Measurements from ENCODE around the gene MRPS15.
"Not testable (repeated sequence)": the region's sequence is repeated elsewhere in the genome, so short reads cannot be mapped to it uniquely, and the experiment has no call there.

Gene MRPS15

GRCh38 chr1:36463803-36464604 is at the start of gene MRPS15:
Gene MRPS15 (minus strand): TSS chr1:36464384. CDS start chr1:36464275, 109 bp downstream.
- H3K4me3 ChIP-seq (replicated peaks; ENCODE audit: low read depth, low read length) = peak within 1 kb of the TSS; percentile 81
- TF ChIP-seq CTCF (IDR thresholded peaks at IDR 0.05; ENCODE audit: low read depth, low read length, missing control alignments) = no peak
- peak; percentile 91 for DNase-seq (ENCODE audit: extremely low read depth, low read depth)

GRCh38 chr1:36512842-36513241 is 48.7 kb upstream of the MRPS15 start:
- DNase-seq (ENCODE audit: extremely low read depth, low read depth) = no peak
- H3K4me3 ChIP-seq (replicated peaks; ENCODE audit: low read depth, low read length) = no peak overlapping the region
- no peak for TF ChIP-seq CTCF (IDR thresholded peaks at IDR 0.05; ENCODE audit: low read depth, low read length, missing control alignments)

- no peak overlapping the region for H3K4me3 ChIP-seq (replicated peaks; ENCODE audit: low read depth, low read length)
- TF ChIP-seq CTCF (IDR thresholded peaks at IDR 0.05; ENCODE audit: low read depth, low read length, missing control alignments) = no peak
- peak; percentile 10 for DNase-seq (ENCODE audit: extremely low read depth, low read depth)
These were observed 47.9 kb upstream of the MRPS15 start for GRCh38 chr1:36511804-36512798.

GRCh38 chr1:36511220-36511619 is 47.0 kb upstream of the MRPS15 start:
- not testable (repeated sequence) for H3K4me3 ChIP-seq (replicated peaks; ENCODE audit: low read depth, low read length); DNase-seq (ENCODE audit: extremely low read depth, low read depth)

- no peak for DNase-seq (ENCODE audit: extremely low read depth, low read depth)
- no peak for TF ChIP-seq CTCF (IDR thresholded peaks at IDR 0.05; ENCODE audit: low read depth, low read length, missing control alignments)
These were observed 46.2 kb upstream of the MRPS15 start for GRCh38 chr1:36510418-36510817.

GRCh38 chr1:36508257-36508656 is 44.1 kb upstream of the MRPS15 start:
- H3K4me3 ChIP-seq (replicated peaks; ENCODE audit: low read depth, low read length) = no peak overlapping the region
- no peak for TF ChIP-seq CTCF (IDR thresholded peaks at IDR 0.05; ENCODE audit: low read depth, low read length, missing control alignments)
- DNase-seq (ENCODE audit: extremely low read depth, low read depth) = no peak

More at GRCh38 chr1:36510418-36510817, 46.2 kb upstream of the MRPS15 start:
- no peak overlapping the region for H3K4me3 ChIP-seq (replicated peaks; ENCODE audit: low read depth, low read length)
